ENCODE data around the gene GPR108. TPM values are rescaled to one million over a fixed set of nuclear protein-coding genes. Genes with fewer than 3 reads are reported as not detected.

GPR108 gene
- total and polyA plus RNA-seq, 2 of the 13 experiments (the other 11 are each of a cell fraction or from before 2014, with no cell fraction given): 36.4 to 63.0 TPM

- Histone ChIP-seq H3K9me3 (ENCODE audit: low read length) (no peaks in the 10 kb centered on the region), H3K79me2 (ENCODE audit: insufficient read depth, low read length) (no peaks in the 10 kb centered on the region), H3K4me1 (ENCODE audit: insufficient read depth, low read length) (no peaks in the 10 kb centered on the region), H2AFZ (ENCODE audit: low read length) (no peak overlapping the region), H3K4me2 (ENCODE audit: low read depth, low read length) (no peak overlapping the region), H3K27ac (ENCODE audit: extremely low read length, insufficient read depth, low read length) (no peak overlapping the region), H3K4me3 (replicated peaks in 1 of 3; ENCODE audit: insufficient read depth in 1 of 3, low read depth in 2 of 3, low read length in 3 of 3) (no peak overlapping the region), H3K27me3 (ENCODE audit: control insufficient read depth in 1 of 2, insufficient read depth in 2 of 2, low read length in 2 of 2) (no peaks in the 10 kb centered on the region), H3K36me3 (replicated peaks in 1 of 2; ENCODE audit: control insufficient read depth in 1 of 2, insufficient read depth in 2 of 2, low read length in 2 of 2) (peaks cover 41 to 85% of the 10 kb centered on the region in 2 experiments), H4K20me1 (ENCODE audit: insufficient read depth, low read length) (peaks cover 58% of the 10 kb centered on the region), H3K9ac (ENCODE audit: insufficient read depth, low read depth, low read length) (no peak overlapping the region)
- ChIA-PET POLR2A (interaction anchor here (0.7 to 1.4 kb wide), 2 partner anchors 46 to 62 kb away, joined by 3 to 4 read pairs; partner anchors contain the start of gene GPR108), CTCF (ENCODE audit: low intra/inter-chr PET ratio, low total read pairs) (no interaction called here)
- no TSS peak for BruUV-seq (replicated peaks)
- intact Hi-C loops (cut with micrococcal nuclease; ENCODE audit: unreplicated experiment) (no loop called here), in situ Hi-C loops (cut with HindIII; ENCODE audit: extremely low pct_ligation_motif_present, low pct_unique_long_range_greater_than_20kb) (no loop called here)
- DNase-seq (ENCODE audit: low spot score) (no peak), FAIRE-seq (no peak), ATAC-seq (no peak)
- WGBS (ENCODE audit: low lambda C conversion rate): over 99% methylated on average over 8 of the region's 8 CpGs
- no peak for TF ChIP-seq PHF5A (CRISPR knock-in tag; IDR thresholded peaks at IDR 0.05; ENCODE audit: low read depth, unreplicated experiment)
- no peak for TF ChIP-seq ARID2 (CRISPR knock-in tag; IDR thresholded peaks at IDR 0.05; ENCODE audit: borderline replicate concordance)
- TF ChIP-seq RBM22 (optimal IDR thresholded peaks at IDR 0.05; ENCODE audit: low read length): peak; percentile 75
These were observed 46.0 kb downstream of the GPR108 start for GRCh38 chr19:6691342-6691741.

- POLR2A ChIA-PET: interaction anchor here (0.7 to 1.4 kb wide), 2 partner anchors 47 to 63 kb away, joined by 3 to 4 read pairs; partner anchors contain the start of gene GPR108
These were observed 47.1 kb downstream of the GPR108 start for GRCh38 chr19:6690160-6690885.

More at GRCh38 chr19:6690160-6690885, 47.1 kb downstream of the GPR108 start:
- no peaks in the 10 kb centered on the region for H3K9me3 ChIP-seq (ENCODE audit: low read length)
- H3K4me2 ChIP-seq (ENCODE audit: low read depth, low read length): no peak overlapping the region
- CTCF ChIA-PET (ENCODE audit: low intra/inter-chr PET ratio, low total read pairs): no interaction called here
- 98% methylated on average over 10 of the region's 11 CpGs for WGBS (ENCODE audit: low lambda C conversion rate)
- H3K27ac ChIP-seq (ENCODE audit: extremely low read length, insufficient read depth, low read length): no peak overlapping the region
- no peak overlapping the region for H3K4me3 ChIP-seq (replicated peaks in 1 of 3; ENCODE audit: insufficient read depth in 1 of 3, low read depth in 2 of 3, low read length in 3 of 3)
- H3K36me3 ChIP-seq (replicated peaks in 1 of 2; ENCODE audit: control insufficient read depth in 1 of 2, insufficient read depth in 2 of 2, low read length in 2 of 2): peaks cover 45 to 87% of the 10 kb centered on the region in 2 experiments
- H2AFZ ChIP-seq (ENCODE audit: low read length): no peak overlapping the region
- intact Hi-C loops (cut with micrococcal nuclease; ENCODE audit: unreplicated experiment): no loop called here
- in situ Hi-C loops (cut with HindIII; ENCODE audit: extremely low pct_ligation_motif_present, low pct_unique_long_range_greater_than_20kb): no loop called here
- TF ChIP-seq DR1 (CRISPR knock-in tag; IDR thresholded peaks at IDR 0.05) (no peak), RBM22 (optimal IDR thresholded peaks at IDR 0.05; ENCODE audit: low read length) (peak; percentile 95), CHD4 (IDR thresholded peaks at IDR 0.05; ENCODE audit: borderline replicate concordance, low read length) (peak; percentile 45; the same call in 1 of the 2 replicates), ATF1 (CRISPR knock-in tag; IDR thresholded peaks at IDR 0.05) (no peak), POLR2G (IDR thresholded peaks at IDR 0.05; ENCODE audit: low read depth, low read length) (peak; percentile 12; the same call in 1 of the 2 replicates), ZNF629 (CRISPR knock-in tag; conservative IDR thresholded peaks at IDR 0.05) (peak; percentile 82), BCL6 (CRISPR knock-in tag; IDR thresholded peaks at IDR 0.05) (no peak), KLF6 (CRISPR knock-in tag; IDR thresholded peaks at IDR 0.05) (no peak), SP140L (CRISPR knock-in tag; IDR thresholded peaks at IDR 0.05; ENCODE audit: borderline replicate concordance) (no peak), ZNF607 (CRISPR knock-in tag; IDR thresholded peaks at IDR 0.05; ENCODE audit: borderline replicate concordance) (0 out of 2 replicates have a peak, but pooled peaks have one; percentile 34), RBFOX2 (IDR thresholded peaks at IDR 0.05; ENCODE audit: low read depth, low read length) (peak; percentile 66), POLR2A (IDR thresholded peaks at IDR 0.05; ENCODE audit: insufficient read depth in 1 of 2, low read depth in 2 of 2, low read length in 2 of 2) (peak; percentile 47 to 53; a peak in 2 of 4 replicates), POLR2AphosphoS5 (IDR thresholded peaks at IDR 0.05; ENCODE audit: low read depth, low read length) (0 out of 2 replicates have a peak, but pooled peaks have one; percentile 24)
- BruUV-seq (replicated peaks): TSS peak; percentile 7
- no peak for ATAC-seq
- H3K27me3 ChIP-seq (ENCODE audit: control insufficient read depth in 1 of 2, insufficient read depth in 2 of 2, low read length in 2 of 2): no peaks in the 10 kb centered on the region
- H3K4me1 ChIP-seq (ENCODE audit: insufficient read depth, low read length): no peaks in the 10 kb centered on the region
- FAIRE-seq: no peak
- no peak for DNase-seq (ENCODE audit: low spot score)
- H3K79me2 ChIP-seq (ENCODE audit: insufficient read depth, low read length): no peaks in the 10 kb centered on the region
- H3K9ac ChIP-seq (ENCODE audit: insufficient read depth, low read depth, low read length): no peak overlapping the region
- peaks cover 60% of the 10 kb centered on the region for H4K20me1 ChIP-seq (ENCODE audit: insufficient read depth, low read length)
